Fibroblast of villous mesenchyme (primary cell): ENCODE measurements around the gene DLX6. TPM values are rescaled to one million over a fixed set of nuclear protein-coding genes. Genes with fewer than 3 reads are reported as not detected.
A peak's percentile ranks its signal among the peaks of the same experiment; 100 is the strongest.

Experiments used
- DNase-seq: peaks from one replicate; pipeline ENCODE4 v3.0.0-alpha.2; 2010; ENCODE audit warnings: low read depth
- H3K4me3 ChIP-seq: 2 replicates; pipeline ENCODE4 v1.5.1; 2011; ENCODE audit warnings: low read depth, mild to moderate bottlenecking, low read length
- CTCF ChIP-seq: IDR thresholded peaks from 2 replicates; pipeline ENCODE4 v1.5.1; 2012; ENCODE audit warnings: low read depth, mild to moderate bottlenecking, low read length; ENCODE audit not compliant: insufficient read depth
- total RNA-seq: library from RNA; depleted of rRNA; stranded (reverse); fragments of >200 nt; gene quantifications from 2 replicates; pipeline ENCODE4 v1.2.3, GENCODE V29; 2012

DLX6 gene
- total RNA-seq, 1 donor = not detected

- H3K4me3 ChIP-seq = peak overlapping the region; percentile 29
- no peak for TF ChIP-seq CTCF
- peak; percentile 22 for DNase-seq
Measured at GRCh38 chr7:97006055-97006815, 882 bp downstream of the DLX6 start.

- TF ChIP-seq CTCF = no peak
- no peak overlapping the region for H3K4me3 ChIP-seq
- no peak for DNase-seq
Measured at GRCh38 chr7:97006816-97007582, 1.6 kb downstream of the DLX6 start.

GRCh38 chr7:97007583-97007861, 2.2 kb downstream of the DLX6 start:
- no peak overlapping the region for H3K4me3 ChIP-seq
- no peak for DNase-seq
- TF ChIP-seq CTCF = no peak

- DNase-seq = no peak
- TF ChIP-seq CTCF = no peak
Measured at GRCh38 chr7:97008275-97008917, 3.0 kb downstream of the DLX6 start.

GRCh38 chr7:97009753-97010732, 4.7 kb downstream of the DLX6 start:
- no peak for DNase-seq
- no peak overlapping the region for H3K4me3 ChIP-seq
- no peak for TF ChIP-seq CTCF

More at GRCh38 chr7:97008275-97008917, 3.0 kb downstream of the DLX6 start:
- H3K4me3 ChIP-seq = no peak overlapping the region

GRCh38 chr7:97011104-97011503, 5.8 kb downstream of the DLX6 start:
- DNase-seq = no peak
- TF ChIP-seq CTCF = no peak
- H3K4me3 ChIP-seq = no peak overlapping the region
